ENCODE results near the gene CEP192. TPM values are rescaled to one million over a fixed set of nuclear protein-coding genes. Genes with fewer than 3 reads are reported as not detected.
"Not testable (repeated sequence)": the region's sequence is repeated elsewhere in the genome, so short reads cannot be mapped to it uniquely, and the experiment has no call there.

The CEP192 gene
- total and polyA plus RNA-seq, 4 donors = 2.5 to 32.4 (median 10.9) TPM

GRCh38 chr18:13096719-13097118 is 105.6 kb downstream of the CEP192 start:
- Histone ChIP-seq H3K36me3 (ENCODE audit: control insufficient read depth in 4 of 4, insufficient read depth in 3 of 4, low read depth in 1 of 4, low read length in 3 of 4) (peaks cover 9 to 41% (median 32%) of the 10 kb centered on the region in 4 donors), H3K9me3 (ENCODE audit: control insufficient read depth in 4 of 4, low read length in 3 of 4) (no peaks in the 10 kb centered on the region), H3K9ac (ENCODE audit: low read depth in 1 of 2, low read length in 2 of 2) (no peak overlapping the region), H3K27ac (ENCODE audit: low read depth in 1 of 2, low read length in 2 of 2) (no peak overlapping the region), H3K4me3 (ENCODE audit: low read depth in 1 of 3, low read length in 3 of 3) (no peak overlapping the region), H3K4me1 (ENCODE audit: control insufficient read depth in 4 of 4, insufficient read depth in 4 of 4, low read length in 3 of 4) (no peaks in the 10 kb centered on the region), H3K27me3 (ENCODE audit: control insufficient read depth in 4 of 4, insufficient read depth in 4 of 4, low read length in 3 of 4) (no peaks in the 10 kb centered on the region)
- WGBS = 98% methylated on average over 3 of the region's 3 CpGs
- no peak for DNase-seq (ENCODE audit: low spot score)
- no peak for TF ChIP-seq NR2F2 (IDR thresholded peaks at IDR 0.05)
- TF ChIP-seq RAD21 (IDR thresholded peaks at IDR 0.05) = no peak
- TF ChIP-seq, protein P1, sequence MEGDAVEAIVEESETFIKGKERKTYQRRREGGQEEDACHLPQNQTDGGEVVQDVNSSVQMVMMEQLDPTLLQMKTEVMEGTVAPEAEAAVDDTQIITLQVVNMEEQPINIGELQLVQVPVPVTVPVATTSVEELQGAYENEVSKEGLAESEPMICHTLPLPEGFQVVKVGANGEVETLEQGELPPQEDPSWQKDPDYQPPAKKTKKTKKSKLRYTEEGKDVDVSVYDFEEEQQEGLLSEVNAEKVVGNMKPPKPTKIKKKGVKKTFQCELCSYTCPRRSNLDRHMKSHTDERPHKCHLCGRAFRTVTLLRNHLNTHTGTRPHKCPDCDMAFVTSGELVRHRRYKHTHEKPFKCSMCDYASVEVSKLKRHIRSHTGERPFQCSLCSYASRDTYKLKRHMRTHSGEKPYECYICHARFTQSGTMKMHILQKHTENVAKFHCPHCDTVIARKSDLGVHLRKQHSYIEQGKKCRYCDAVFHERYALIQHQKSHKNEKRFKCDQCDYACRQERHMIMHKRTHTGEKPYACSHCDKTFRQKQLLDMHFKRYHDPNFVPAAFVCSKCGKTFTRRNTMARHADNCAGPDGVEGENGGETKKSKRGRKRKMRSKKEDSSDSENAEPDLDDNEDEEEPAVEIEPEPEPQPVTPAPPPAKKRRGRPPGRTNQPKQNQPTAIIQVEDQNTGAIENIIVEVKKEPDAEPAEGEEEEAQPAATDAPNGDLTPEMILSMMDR (IDR thresholded peaks at IDR 0.05; ENCODE audit: low read depth, low read length, missing input control) = no peak
- no peak for TF ChIP-seq FOXA2 (IDR thresholded peaks at IDR 0.05)
- no peak for TF ChIP-seq JUND (IDR thresholded peaks at IDR 0.05)
- TF ChIP-seq REST (IDR thresholded peaks at IDR 0.05) = no peak
- TF ChIP-seq HNF4A (conservative IDR thresholded peaks at IDR 0.05) = no peak
- no peak for TF ChIP-seq MAX (IDR thresholded peaks at IDR 0.05)
- TF ChIP-seq, protein P2, sequence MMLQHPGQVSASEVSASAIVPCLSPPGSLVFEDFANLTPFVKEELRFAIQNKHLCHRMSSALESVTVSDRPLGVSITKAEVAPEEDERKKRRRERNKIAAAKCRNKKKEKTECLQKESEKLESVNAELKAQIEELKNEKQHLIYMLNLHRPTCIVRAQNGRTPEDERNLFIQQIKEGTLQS (IDR thresholded peaks at IDR 0.05) = no peak
- no peak for TF ChIP-seq FOXA1 (IDR thresholded peaks at IDR 0.05)
- no peak for TF ChIP-seq RXRA (IDR thresholded peaks at IDR 0.05)
- no peak for TF ChIP-seq EGR1 (IDR thresholded peaks at IDR 0.05; ENCODE audit: low read depth in 2 of 2)
- TF ChIP-seq, protein P3, sequence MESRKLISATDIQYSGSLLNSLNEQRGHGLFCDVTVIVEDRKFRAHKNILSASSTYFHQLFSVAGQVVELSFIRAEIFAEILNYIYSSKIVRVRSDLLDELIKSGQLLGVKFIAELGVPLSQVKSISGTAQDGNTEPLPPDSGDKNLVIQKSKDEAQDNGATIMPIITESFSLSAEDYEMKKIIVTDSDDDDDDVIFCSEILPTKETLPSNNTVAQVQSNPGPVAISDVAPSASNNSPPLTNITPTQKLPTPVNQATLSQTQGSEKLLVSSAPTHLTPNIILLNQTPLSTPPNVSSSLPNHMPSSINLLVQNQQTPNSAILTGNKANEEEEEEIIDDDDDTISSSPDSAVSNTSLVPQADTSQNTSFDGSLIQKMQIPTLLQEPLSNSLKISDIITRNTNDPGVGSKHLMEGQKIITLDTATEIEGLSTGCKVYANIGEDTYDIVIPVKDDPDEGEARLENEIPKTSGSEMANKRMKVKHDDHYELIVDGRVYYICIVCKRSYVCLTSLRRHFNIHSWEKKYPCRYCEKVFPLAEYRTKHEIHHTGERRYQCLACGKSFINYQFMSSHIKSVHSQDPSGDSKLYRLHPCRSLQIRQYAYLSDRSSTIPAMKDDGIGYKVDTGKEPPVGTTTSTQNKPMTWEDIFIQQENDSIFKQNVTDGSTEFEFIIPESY (IDR thresholded peaks at IDR 0.05) = no peak
- TF ChIP-seq HNF4G (IDR thresholded peaks at IDR 0.05) = no peak
- TF ChIP-seq TAF1 (conservative IDR thresholded peaks at IDR 0.05) = no peak
- TF ChIP-seq GABPA (IDR thresholded peaks at IDR 0.05 in 1 of 2, conservative IDR thresholded peaks at IDR 0.05 in 1 of 2) = no peak
- TF ChIP-seq SP1 (IDR thresholded peaks at IDR 0.05) = no peak
- TF ChIP-seq YY1 (IDR thresholded peaks at IDR 0.05) = no peak

GRCh38 chr18:13098104-13098503 is 106.9 kb downstream of the CEP192 start:
- 96% methylated on average over 26 of the region's 26 CpGs for WGBS
- not testable (repeated sequence) for H3K9me3 ChIP-seq (ENCODE audit: control insufficient read depth in 4 of 4, low read length in 3 of 4); H3K9ac ChIP-seq (ENCODE audit: low read depth in 1 of 2, low read length in 2 of 2); H3K4me3 ChIP-seq (ENCODE audit: low read depth in 1 of 3, low read length in 3 of 3); DNase-seq (ENCODE audit: low spot score); H3K27ac ChIP-seq (ENCODE audit: low read depth in 1 of 2, low read length in 2 of 2); H3K4me1 ChIP-seq (ENCODE audit: control insufficient read depth in 4 of 4, insufficient read depth in 4 of 4, low read length in 3 of 4); H3K27me3 ChIP-seq (ENCODE audit: control insufficient read depth in 4 of 4, insufficient read depth in 4 of 4, low read length in 3 of 4)
- peaks cover 9 to 50% (median 39%) of the 10 kb centered on the region in 4 donors for H3K36me3 ChIP-seq (ENCODE audit: control insufficient read depth in 4 of 4, insufficient read depth in 3 of 4, low read depth in 1 of 4, low read length in 3 of 4)

Data from liver (tissue), 9 donors.